ENCODE measurements around the gene ABCB10.
"Not testable (repeated sequence)": the region's sequence is repeated elsewhere in the genome, so short reads cannot be mapped to it uniquely, and the experiment has no call there.

ABCB10 gene

GRCh38 chr1:229558460-229559335, at the start of gene ABCB10:
TSS of gene ABCB10 (minus strand) at chr1:229558707. CDS start at chr1:229558652, 55 bp downstream.
- peak; percentile 94 for DNase-seq

DNA sequence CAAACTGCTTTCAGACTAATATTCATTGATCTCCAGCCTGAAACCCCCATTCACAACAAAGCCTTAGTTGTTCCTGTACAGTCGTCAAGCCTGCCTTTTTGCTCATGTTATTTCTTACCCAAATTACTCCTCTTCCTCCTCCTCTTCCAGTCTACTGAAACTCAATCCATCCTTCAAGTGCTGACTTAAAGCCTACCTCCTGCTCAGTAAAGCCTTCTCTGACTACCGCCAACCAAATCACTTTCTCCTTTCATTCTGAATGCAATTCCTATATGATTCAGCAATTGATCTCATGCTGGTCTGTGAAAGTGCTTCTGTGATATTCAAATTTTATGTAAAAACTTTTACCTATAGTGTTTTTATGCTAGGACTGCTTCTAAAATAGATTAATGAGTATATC, 48.9 kb upstream of the ABCB10 start:
- no peak for DNase-seq

DNA sequence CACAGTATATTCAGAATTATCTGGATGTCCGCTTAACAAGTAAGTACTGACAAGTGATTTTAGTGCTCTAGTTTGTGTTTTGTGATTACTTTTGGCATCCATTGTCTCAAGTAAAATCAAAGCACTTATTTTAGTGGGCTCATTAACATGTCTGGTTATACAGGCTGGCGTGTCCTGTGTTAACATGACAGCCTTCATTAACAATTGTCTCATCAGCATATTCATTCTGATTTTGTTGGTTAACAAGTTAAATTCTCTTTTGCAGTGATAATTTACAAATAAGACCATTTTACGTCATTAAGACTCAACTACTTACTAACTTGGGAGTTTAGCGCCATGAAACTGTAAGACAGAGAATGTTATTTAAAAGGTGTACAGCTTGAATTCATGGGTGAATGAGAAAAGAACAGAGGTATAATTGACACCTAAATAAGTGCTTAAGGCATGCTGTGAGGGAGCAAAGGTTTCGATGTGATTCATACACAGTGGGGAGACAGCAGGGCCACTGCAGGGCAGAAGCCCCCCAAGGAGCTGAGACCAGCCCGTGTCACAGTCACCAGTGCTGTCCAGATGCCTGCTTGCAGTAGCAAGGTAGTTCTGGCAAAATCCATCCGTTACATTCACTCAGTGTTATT, 45.0 kb upstream of the ABCB10 start:
- DNase-seq: no peak

DNA sequence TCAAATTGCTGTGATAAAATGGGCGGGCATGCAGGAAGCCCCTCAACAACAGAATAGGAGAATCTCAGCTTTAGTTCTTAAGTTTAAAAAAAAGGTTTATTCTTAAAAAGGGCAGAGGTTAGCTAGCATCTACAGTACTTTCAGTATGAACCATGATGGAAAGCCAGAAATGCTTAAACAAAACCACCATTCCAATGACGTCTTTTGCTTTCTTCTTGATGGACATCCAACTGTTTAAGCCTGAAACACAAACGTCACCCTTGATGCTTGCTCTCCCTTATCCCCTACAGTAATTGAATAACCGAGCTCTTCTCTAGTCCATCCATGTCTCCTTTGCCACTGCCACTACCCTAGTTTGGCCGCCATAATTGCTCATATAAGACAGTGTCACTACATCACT, 41.7 kb upstream of the ABCB10 start:
- DNase-seq: no peak

DNA sequence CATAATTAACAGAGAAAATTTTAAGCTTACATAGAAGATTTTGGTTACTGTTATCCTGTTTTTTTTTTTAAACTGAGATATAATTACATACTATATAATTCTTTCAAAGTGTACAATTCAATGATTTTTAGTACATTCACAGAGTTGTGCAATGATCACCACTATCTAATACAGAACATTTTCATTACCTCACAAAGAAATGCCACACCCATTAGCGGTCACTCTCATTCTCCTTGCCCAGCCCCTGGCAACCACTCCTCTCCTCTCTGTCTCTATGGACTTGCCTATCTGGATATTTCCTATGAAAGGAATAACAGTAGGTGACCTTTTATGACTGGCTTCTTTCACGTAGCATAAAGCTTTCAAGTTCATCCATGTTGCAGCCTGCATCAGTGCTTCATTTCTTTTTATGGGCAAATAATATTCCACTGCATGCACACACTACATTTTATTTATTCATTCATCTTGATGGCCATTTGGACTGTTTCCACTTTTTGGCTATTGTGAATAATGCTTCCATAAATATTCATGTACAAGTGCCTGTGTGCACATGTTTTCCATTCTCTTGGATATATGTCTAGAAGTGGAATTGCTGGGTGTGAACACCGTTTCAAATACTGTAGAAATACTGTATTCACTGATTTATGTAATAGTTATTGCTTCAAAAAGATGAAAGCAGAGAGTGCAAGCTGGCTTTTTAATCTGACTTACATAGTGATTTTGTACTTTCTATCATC, 40.9 kb upstream of the ABCB10 start:
- no peak for DNase-seq

DNA sequence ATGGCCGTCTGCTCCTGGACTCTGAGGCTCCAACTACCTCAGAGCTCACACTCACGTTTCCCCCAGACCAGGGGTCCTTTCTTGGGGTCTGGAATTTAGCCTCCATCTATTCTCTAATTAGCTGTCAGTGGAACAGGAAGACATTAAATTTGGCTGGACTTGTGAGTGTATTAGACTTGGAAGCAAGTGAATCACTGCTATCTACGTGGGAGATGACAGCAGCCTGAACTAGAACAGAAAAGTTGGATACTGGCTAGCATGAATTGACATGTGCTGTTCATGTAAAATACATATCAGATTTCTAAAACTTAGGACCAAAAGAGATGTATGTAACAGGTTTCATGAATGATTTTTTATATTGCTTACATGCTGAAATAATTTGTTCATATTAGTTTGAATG, 39.4 kb upstream of the ABCB10 start:
- DNase-seq: no peak

- no peak for DNase-seq
These were observed 38.6 kb upstream of the ABCB10 start for GRCh38 chr1:229596925-229597699.

DNA sequence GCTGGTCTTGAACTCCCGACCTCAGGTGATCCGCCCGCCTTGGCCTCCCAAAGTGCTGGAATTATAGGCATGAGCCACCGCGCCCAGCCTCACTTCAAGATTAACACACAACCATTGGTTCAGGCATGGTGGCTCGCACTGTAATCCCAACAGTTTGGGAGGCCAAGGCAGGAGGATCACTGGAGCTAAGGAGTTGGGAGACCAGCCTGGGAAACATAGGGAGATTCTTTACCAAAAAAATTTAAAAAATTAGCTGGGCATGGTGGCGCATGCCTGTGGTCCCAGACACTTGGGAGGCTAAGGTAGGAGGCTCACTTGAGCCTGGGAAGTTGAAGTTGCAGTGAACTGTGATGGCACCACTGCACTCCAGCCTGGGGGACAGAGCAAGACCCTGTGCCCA, 37.4 kb upstream of the ABCB10 start:
- not testable (repeated sequence) for DNase-seq

GRCh38 chr1:229594227-229595008, 35.9 kb upstream of the ABCB10 start:
- DNase-seq: no peak

GRCh38 chr1:229593800-229594199, 35.3 kb upstream of the ABCB10 start:
- no peak for DNase-seq

DNA sequence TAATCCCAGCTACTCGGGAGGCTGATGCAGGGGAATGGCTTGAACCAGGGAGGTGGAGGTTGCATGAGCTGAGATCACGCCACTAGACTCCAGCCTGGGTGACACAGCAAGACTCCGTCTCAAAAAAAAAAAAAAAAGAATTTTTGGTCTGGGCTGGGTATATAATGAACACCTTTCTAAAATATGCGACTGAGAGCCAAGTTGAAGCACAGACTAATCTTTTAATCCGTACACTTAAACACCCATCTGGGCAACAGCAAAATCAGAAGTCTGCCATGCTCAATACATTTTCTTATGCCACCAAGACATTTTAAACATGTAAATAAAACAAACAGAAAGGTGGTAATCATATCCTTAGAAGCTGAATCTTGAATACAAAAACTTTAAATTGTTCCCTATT, 31.6 kb upstream of the ABCB10 start:
- no peak for DNase-seq

DNA sequence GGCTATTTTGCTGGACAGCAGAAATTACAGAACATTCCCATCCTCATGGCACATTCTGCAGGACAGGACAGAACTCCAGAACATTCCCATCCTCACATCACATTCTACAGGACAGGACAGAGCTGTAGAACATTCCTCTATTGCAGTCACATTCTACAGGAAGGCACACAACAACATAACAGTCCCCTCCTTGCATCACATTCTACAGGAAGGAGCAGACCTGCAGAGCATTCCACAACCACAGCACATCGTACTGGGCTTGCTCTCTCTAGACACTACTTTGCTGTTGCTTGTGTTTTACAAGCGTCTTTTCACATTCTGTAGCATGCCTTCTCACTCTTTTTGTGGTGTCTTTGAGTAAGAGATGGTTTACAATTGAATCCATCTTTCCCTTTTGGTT, 26.8 kb upstream of the ABCB10 start:
- no peak for DNase-seq

GRCh38 chr1:229582715-229583114, 24.2 kb upstream of the ABCB10 start:
- no peak for DNase-seq

- DNase-seq: peak; percentile 2
These were observed 23.6 kb upstream of the ABCB10 start for GRCh38 chr1:229582011-229582694.

GRCh38 chr1:229581485-229581884, 23.0 kb upstream of the ABCB10 start:
- no peak for DNase-seq

- DNase-seq: peak; percentile 61
These were observed 20.7 kb upstream of the ABCB10 start for GRCh38 chr1:229579059-229579673.

DNA sequence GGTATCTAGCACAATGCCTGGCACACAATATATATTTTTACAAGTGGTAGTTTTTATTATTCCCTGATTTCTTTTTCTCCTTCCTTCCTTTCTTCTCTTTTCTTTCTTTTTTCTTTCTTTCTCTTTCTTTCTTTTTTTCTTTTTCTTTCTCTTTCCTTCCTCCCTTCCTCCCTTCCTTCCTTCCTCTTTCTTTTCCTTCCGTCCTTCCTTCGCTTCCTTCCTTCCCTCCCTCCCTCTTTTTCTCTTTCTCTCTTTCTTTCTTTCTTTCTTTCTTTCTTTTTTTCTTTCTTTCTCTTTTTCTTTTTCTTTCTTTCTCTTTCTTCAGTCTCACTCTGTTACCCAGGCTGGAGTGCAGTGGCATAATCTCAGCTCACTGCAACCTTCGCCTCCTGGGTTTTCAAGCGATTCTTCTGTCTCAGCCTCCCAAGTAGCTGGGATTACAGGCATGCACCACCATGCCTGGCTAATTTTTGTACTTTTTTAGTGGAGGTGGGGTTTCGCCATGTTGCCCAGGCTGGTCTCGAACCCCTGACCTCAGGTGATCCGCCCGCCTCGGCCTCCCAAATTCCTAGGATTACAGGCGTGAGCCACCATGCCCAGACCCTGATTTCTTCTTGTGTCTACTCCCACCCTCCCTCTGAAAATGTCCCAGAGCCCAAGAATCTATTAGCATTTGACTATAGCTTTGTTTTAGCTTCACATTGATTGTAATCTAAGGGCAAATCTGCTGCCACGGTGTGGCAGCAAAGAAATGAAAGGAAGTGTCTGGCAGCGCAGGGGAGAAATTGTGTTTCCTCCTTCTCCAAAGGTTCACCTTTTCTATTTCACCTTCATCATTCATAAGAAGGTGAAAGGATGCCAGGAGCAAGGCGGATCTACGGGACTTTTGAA, 19.9 kb upstream of the ABCB10 start:
- no peak for DNase-seq

DNA sequence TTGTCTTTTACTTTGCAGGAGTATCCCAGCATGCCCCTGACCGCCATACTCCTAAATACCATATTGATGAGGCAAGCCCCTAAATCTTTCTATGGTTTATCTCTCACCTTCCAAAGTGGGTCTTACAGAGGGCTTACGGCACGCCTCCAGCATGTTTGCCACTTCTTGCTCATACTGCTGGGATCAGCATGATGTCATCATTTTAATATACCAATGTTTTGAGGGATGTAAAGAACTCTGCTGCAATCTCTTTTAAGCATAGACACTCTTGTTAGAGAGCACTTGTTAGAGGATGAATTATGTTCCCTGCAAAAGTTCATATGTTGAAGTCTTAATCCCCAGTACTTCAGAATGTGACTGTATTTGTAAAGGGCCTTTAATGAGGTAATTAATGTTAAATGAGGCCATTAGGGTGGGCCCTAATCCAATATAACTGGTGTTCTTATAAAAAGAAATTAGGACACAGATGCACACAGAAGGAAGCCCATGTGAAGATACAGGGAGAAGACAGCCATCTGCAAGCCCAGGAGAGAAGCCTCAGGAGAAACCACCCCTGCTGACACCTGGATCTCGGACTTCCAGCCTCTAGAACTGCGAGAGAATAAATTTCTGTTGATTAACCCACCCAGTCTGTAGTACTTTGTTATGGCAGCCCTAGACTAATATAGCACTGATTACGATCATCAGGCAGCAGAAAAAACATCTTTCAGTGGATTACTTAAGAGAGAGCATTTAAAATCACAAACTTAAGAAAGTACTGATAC, 16.4 kb upstream of the ABCB10 start:
- no peak for DNase-seq

DNA sequence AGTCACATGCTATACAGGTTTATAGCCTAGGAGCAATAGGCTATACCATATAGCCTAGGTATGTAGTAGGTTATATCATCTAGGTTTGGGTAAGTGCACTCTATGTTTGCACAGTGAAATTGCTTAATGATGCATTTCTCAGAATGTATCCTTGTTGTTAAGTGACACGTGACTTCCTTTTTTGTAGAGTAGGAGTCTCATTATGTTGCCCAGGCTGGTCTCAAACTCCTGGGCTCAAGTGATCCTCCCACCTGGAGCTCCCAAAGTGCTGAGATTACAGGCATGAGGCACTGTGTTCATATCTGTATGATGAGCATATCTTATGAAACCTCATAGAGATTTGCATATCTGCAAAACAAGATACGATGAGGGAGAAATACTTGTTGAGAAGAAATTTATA, 13.8 kb upstream of the ABCB10 start:
- peak; percentile 39 for DNase-seq
